Muscle layer of colon (tissue), 2 donors: ENCODE measurements around the gene ITPA.

Experiments used
- H3K27ac ChIP-seq: one replicate; pipeline ENCODE4 v1.7.0; 2013; ENCODE audit warnings: low read depth, mild to moderate bottlenecking, low read length, moderate library complexity
- H3K27me3 ChIP-seq, 2 donors: one replicate each; pipeline ENCODE4 v1.7.0; 2013; ENCODE audit warnings: low read length in 2 of 2, mild to moderate bottlenecking in 2 of 2; ENCODE audit not compliant: insufficient read depth in 2 of 2, control insufficient read depth in 1 of 2
- H3K36me3 ChIP-seq: one replicate; pipeline ENCODE4 v1.7.0; 2013; ENCODE audit warnings: mild to moderate bottlenecking, low read length; ENCODE audit not compliant: insufficient read depth
- H3K4me1 ChIP-seq: one replicate; pipeline ENCODE4 v1.7.0; 2013; ENCODE audit warnings: mild to moderate bottlenecking, low read length; ENCODE audit not compliant: insufficient read depth
- H3K4me3 ChIP-seq, 2 donors: one replicate each; pipeline ENCODE4 v1.7.0; 2013; ENCODE audit warnings: low read length in 2 of 2, low read depth in 1 of 2, mild to moderate bottlenecking in 1 of 2, moderate library complexity in 1 of 2
- H3K9ac ChIP-seq: one replicate; pipeline ENCODE4 v1.7.0; 2013; ENCODE audit warnings: low read length
- H3K9me3 ChIP-seq: one replicate; pipeline ENCODE4 v1.7.0; 2013; ENCODE audit warnings: mild to moderate bottlenecking, low read length
- donor health status: abdominal sarcoma.
- donor health status: Adenocarcinoma of cecum.

Gene ITPA

DNA sequence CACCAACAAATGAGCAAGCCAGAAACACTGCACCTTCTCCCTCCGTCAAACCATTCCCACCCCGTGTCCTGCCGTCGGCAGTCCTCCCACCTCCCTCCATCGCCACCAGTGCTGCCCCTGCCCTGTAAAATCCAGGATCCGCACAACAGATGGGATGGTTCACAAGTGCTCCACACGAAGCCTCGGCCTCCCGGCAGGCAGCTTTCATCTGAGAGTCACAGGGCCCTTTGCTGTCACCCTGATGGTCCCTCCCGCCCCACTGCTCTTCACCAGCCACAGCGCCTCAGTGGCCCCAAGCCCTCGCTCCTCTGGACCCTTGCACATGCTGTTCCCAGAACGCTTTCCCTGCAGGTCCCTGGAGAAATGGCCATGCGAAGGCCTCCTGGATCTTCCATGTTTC is 17.6 kb downstream of the ITPA start:
- H3K4me1 ChIP-seq = no peaks in the 10 kb centered on the region
- no peak overlapping the region for H3K27ac ChIP-seq
- no peak overlapping the region for H3K4me3 ChIP-seq
- H3K36me3 ChIP-seq = peaks cover 9% of the 10 kb centered on the region
- H3K9me3 ChIP-seq = no peaks in the 10 kb centered on the region
- H3K27me3 ChIP-seq = no peaks in the 10 kb centered on the region
- no peak overlapping the region for H3K9ac ChIP-seq

DNA sequence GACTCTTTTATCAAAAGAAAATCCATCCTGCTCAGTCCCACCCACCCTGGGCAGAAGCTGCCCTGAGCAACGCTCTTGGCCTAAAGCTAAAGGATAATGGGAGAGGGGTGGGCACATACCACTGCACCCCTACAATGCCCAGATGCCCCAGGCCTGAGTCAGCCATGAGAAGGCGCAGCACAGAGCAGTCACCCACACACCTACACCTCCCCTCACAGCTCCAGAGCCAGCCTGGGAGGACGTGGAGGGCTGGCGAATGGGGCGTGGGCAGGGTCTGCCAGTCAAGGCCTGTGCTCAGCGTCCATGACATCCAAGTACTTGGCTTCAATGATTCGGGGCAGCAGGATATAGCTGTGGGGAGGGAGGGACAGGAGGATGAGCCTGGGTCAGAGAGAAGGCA is 18.2 kb downstream of the ITPA start:
- H3K9ac ChIP-seq = no peak overlapping the region
- H3K4me3 ChIP-seq = no peak overlapping the region
- no peaks in the 10 kb centered on the region for H3K4me1 ChIP-seq
- H3K9me3 ChIP-seq = no peaks in the 10 kb centered on the region
- peaks cover 8% of the 10 kb centered on the region for H3K36me3 ChIP-seq
- H3K27me3 ChIP-seq = no peaks in the 10 kb centered on the region
- H3K27ac ChIP-seq = no peak overlapping the region

DNA sequence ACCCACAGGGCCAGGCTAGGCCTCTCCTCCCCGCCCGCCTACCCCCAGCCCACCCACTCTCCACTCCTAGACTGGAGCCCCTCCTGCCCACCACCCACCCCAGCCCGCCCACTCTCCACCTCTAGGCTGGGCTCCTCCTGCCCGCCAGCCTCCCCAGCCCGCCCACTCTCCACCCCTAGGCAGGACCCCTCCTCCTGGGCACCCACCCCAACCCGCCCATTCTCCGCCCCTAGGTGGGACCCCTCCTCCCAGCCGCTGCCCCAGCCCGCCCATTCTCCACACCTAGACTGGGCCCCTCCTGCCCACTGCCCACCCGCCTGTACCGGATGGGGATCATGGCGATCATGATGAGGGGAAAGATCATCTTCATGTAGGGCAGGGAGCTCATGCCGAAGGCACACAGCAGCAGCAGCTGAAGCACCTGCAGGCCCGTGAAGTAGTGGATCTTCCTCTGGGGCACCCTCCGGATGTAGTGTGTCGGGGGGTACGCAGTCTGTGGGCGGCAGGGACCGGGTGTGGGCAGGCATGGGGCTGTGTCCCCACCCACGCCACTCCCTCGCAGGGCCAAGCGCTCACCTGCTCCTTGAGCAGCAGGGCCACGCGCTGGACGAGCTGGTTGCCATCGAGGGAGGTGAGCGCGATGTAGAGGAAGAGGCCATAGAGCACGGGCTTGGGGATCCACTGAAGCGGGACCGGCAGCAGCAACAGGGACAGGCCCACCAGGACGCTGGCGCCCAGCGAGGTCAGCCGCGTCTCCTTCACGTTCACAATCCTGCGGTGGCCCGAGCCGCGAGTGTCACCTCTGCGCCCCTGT is 18.8 kb downstream of the ITPA start:
- H3K27ac ChIP-seq = no peak overlapping the region
- no peaks in the 10 kb centered on the region for H3K27me3 ChIP-seq
- H3K9me3 ChIP-seq = no peaks in the 10 kb centered on the region
- peaks cover 4% of the 10 kb centered on the region for H3K36me3 ChIP-seq
- H3K4me1 ChIP-seq = no peaks in the 10 kb centered on the region
- no peak overlapping the region for H3K9ac ChIP-seq
- no peak overlapping the region for H3K4me3 ChIP-seq

DNA sequence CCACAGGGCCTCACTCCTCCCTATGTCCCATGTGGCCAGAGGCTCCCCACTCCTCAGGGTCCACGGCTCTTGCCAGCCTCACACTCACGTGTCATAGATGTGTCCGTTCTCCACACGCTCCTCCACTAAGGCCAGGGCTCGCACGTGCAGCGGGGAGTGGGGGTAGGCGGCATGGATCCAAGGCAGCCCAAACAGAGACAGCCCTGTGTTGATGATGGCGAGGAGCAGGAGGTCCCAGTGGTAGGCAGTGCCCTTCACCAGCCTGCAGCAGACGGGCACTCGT is 19.4 kb downstream of the ITPA start:
- Histone ChIP-seq H3K4me1 (no peaks in the 10 kb centered on the region), H3K36me3 (no peaks in the 10 kb centered on the region), H3K27me3 (no peaks in the 10 kb centered on the region), H3K9ac (no peak overlapping the region), H3K4me3 (no peak overlapping the region), H3K27ac (no peak overlapping the region), H3K9me3 (no peaks in the 10 kb centered on the region)

DNA sequence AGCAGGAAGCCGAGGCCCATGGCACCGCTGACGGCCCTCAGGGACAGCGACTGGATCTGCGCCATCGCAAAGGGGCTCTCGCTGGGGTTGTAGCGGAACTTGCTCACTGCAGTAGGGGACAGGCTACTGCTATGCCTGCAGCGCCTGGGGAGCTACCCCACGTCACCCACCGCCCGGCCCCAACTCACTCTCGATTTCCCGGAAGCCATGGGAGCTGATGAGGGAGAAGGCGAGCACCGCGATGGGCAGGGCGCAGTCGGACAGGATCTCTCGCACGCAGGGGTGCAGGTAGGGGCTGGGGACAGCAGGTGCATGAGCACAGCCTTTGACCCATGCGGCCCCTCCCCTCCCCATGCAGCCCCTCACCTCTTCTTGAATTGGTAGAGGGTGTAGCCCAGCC is 19.9 kb downstream of the ITPA start:
- H3K4me1 ChIP-seq = no peaks in the 10 kb centered on the region
- H3K36me3 ChIP-seq = no peaks in the 10 kb centered on the region
- no peaks in the 10 kb centered on the region for H3K27me3 ChIP-seq
- no peak overlapping the region for H3K27ac ChIP-seq
- H3K9ac ChIP-seq = no peak overlapping the region
- no peak overlapping the region for H3K4me3 ChIP-seq
- H3K9me3 ChIP-seq = no peaks in the 10 kb centered on the region

DNA sequence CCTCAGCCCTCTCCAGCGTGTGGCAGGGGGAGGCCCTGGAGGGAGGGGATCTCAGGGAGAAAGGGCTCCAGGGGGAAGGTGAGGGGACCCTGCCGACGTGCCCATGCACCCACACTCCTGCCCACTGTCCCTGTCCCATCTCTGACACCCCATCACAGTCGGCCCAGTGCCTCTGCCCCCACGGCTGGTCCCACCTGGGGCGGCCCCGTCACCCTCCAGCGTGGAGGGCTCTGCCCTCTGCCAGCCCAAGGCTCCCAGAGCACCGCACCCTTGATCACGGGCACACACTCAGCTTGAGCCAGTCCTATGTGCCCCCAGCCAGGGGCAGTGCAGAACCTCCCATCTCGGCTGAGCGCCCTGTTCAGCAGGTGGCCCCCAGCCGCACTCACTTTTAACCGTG is 20.5 kb downstream of the ITPA start:
- Histone ChIP-seq H3K4me3 (no peak overlapping the region), H3K9me3 (no peaks in the 10 kb centered on the region), H3K4me1 (no peaks in the 10 kb centered on the region), H3K27ac (no peak overlapping the region), H3K36me3 (no peaks in the 10 kb centered on the region), H3K27me3 (peaks cover 0 to 1% of the 10 kb centered on the region in 2 donors), H3K9ac (no peak overlapping the region)

DNA sequence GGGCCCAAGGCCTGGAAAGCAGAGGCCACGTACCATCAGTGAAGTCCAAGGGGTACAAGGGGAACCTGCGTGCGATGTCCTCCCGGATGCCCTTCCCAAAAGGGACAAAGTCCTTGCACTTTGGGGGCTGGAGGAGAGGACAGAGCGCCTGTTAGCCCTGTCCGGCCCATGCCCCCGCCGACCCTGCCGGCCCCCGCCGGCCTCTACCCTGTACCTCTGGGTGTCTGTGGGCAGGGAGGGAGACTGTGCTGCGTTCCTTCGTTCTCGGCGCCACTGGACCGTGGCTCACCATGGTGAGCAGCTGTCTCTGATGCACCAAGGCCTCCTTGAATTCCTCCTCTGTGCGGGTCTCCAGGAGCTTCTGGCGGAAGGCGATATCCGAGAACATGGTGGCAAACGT is 21.8 kb downstream of the ITPA start:
- no peaks in the 10 kb centered on the region for H3K9me3 ChIP-seq

DNA sequence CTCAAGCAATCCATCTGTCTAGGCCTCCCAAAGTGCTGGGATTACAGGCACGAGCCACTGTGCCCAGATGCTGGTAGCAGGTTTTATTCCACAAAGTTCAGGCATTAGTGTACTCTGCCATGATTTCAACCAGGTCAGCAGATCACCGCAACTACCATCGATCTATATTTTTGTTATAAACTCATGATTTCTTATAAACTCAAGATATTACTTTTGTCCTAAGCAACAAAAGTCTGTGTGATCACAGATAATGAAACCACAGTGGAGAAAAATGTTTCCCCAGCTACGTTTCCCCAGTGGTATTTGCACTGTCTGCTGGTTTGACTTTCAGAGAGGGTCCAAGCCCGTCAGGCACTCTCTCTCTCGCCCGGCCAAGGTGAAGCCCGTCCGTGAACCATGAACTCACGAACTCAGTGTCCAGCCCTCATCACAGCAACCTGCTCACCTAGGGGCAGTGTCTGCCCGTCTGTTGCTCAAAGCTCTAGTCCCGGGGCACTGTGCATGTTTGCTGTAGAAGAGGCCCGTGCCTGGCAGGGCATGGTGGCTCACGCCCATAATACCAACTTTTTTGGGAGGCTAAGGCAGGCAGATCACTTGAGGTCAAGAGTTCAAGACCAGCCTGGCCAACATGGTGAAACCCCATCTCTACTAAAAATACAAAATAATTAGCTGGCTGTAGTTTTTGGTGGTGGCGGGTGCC is 22.7 kb downstream of the ITPA start:
- H3K4me1 ChIP-seq = no peaks in the 10 kb centered on the region
- H3K4me3 ChIP-seq = no peak overlapping the region
- no peaks in the 10 kb centered on the region for H3K9me3 ChIP-seq
- peaks cover 0 to 20% of the 10 kb centered on the region in 2 donors for H3K27me3 ChIP-seq
- H3K27ac ChIP-seq = no peak overlapping the region
- no peak overlapping the region for H3K9ac ChIP-seq
- no peaks in the 10 kb centered on the region for H3K36me3 ChIP-seq

More for the DNA sequence above, 21.8 kb downstream of the ITPA start:
- Histone ChIP-seq H3K27ac (no peak overlapping the region), H3K36me3 (no peaks in the 10 kb centered on the region), H3K27me3 (peaks cover 0 to 15% of the 10 kb centered on the region in 2 donors), H3K9ac (no peak overlapping the region), H3K4me3 (no peak overlapping the region), H3K4me1 (no peaks in the 10 kb centered on the region)

DNA sequence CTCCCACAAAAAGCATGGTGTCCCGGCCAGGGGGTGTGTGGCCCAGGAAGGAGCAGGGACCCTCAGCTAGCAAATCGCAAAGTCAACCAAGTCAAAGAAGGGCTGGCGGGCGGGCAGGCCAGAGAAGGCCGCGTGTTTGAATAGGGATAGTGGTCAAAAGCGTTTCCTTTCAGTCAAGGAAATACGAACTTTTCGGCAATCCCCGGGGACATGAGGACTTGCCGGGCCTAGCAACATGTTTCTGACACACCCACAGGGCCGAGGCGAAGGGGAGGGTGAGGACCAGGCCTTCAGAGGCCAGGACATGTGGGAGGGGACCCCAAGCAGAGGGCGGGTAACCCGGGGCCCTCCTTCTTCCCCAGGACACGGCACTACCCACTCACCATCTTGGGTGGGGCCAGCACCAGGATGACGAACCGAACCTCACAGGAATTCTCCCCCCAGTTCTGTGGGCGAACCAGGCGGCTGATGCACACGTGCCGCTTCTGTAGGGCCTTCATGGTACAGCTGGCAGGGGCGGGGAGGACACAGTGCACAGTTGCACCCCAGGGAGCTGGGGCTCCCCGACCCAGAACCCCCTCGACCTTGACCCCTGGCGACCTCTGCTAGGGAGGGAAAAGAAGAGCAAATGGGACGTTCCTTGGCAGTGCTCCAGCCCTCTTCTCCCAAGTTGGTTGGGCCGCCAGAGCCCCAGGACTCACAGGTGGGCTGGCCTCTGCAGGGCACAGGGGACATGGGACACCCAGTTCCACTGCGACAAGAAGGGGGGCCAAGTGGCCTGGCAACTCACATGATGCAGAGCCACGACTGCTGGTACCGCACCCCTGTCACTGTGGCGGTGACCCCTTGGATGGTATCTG is 24.1 kb downstream of the ITPA start:
- no peaks in the 10 kb centered on the region for H3K4me1 ChIP-seq
- H3K4me3 ChIP-seq = no peak overlapping the region
- no peak overlapping the region for H3K27ac ChIP-seq
- no peaks in the 10 kb centered on the region for H3K9me3 ChIP-seq
- peaks cover 10 to 31% of the 10 kb centered on the region in 2 donors for H3K27me3 ChIP-seq
- no peaks in the 10 kb centered on the region for H3K36me3 ChIP-seq
- H3K9ac ChIP-seq = no peak overlapping the region

DNA sequence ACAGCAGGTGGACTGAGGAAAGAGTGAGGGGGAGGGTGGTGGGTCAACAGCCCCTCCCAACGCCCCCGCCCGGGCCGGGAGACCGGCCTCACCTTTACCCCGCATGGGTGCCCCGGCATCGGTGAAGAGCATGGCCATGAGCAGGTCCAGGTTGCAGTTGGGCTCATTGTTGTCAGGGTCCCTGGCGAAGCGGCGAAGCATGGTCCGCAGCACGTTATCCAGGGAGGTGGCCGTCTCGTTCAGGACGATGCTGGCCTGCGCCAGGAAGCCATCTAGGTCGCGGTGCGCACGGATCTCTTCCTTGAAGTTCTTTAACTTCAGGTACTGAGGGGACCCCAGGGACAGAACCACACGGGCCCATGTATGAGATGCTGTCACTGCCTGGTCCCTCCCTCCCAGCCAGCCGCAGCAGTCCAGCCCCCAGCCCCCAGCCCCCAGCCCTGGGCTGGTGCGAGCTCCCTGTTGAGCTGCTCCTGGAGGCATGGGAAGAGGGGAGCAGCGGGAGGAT is 24.7 kb downstream of the ITPA start:
- peaks cover 10 to 38% of the 10 kb centered on the region in 2 donors for H3K27me3 ChIP-seq
- H3K36me3 ChIP-seq = no peaks in the 10 kb centered on the region
- H3K4me3 ChIP-seq = no peak overlapping the region
- H3K4me1 ChIP-seq = no peaks in the 10 kb centered on the region
- H3K9ac ChIP-seq = no peak overlapping the region
- H3K27ac ChIP-seq = no peak overlapping the region
- no peaks in the 10 kb centered on the region for H3K9me3 ChIP-seq

DNA sequence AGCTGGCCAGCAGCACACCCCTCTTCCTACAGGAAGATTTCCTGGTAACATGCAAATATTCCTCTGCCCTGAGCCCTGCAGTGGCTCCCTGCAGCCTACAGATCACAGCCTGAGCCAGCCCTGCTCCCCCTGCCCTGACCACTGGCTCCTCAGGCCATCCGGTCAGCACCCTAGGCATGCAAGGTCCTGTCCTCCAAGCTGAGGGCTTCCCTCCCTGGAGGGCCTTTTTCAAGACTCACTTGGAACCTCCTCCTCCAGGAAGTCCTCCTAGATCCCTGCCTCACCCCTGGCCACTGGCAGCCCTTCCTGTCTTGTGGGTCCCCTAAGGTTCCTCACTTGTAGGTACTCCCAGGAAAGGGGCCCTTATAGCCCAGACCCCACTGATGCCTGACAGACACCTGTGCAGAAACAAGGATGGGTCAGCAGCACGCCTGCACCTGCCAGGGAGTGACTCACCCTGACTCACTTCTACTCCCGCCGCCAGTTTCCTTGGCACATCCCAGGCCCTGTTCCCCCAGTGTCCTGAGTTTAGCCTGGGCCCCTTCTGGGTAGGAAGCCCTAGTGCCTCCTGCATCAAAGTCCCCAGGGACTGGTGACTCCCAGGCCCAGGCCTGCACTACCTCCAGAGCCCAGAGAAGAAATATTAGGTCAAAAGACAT is 26.5 kb downstream of the ITPA start:
- Histone ChIP-seq H3K27me3 (peaks cover 22 to 56% of the 10 kb centered on the region in 2 donors), H3K9me3 (no peaks in the 10 kb centered on the region), H3K4me3 (no peak overlapping the region), H3K9ac (no peak overlapping the region), H3K36me3 (no peaks in the 10 kb centered on the region), H3K27ac (no peak overlapping the region), H3K4me1 (peaks cover 5% of the 10 kb centered on the region)
